HG02798 (cell line): ENCODE results near the gene STX17.

Experiments
- ATAC-seq: cut with Tn5 transposase; IDR thresholded peaks from one replicate; pipeline ENCODE4 v1.9.1; 2021; ENCODE audit warnings: mild to moderate bottlenecking; ENCODE audit not compliant: unreplicated experiment, poor library complexity

The STX17 gene

GRCh38 chr9:99903393-99903792 lies 3.1 kb upstream of the STX17 start:
- no peak for ATAC-seq

DNA sequence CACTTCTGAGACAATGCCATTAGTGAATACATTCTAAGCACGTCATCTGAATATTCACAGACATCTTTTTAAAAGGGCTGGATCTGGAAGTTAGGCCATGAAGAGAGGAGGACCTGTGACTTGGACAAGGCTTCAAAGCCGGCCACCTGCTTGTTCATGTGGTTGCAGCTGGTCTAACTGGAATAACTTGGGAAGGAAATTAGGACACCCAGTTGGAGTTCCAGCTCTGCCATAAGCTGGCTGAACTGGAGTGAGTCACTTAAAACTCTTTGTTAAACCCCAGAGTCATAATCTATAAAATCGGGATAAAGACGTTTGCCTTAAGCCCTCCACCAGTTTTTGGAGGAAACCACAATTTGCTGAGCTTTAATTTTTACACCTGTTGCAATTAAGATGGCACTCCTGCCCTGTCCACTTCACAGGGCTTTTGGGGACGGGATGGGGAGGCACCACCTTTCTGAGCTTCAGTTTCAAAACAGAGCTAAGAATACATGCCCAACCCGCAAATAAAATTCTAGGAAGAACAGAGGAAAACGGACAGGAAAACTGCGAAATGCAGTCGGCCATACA lies 536 bp upstream of the STX17 start:
- no peak for ATAC-seq

- ATAC-seq = no peak
These were observed 716 bp downstream of the STX17 start for GRCh38 chr9:99907208-99907532.

DNA sequence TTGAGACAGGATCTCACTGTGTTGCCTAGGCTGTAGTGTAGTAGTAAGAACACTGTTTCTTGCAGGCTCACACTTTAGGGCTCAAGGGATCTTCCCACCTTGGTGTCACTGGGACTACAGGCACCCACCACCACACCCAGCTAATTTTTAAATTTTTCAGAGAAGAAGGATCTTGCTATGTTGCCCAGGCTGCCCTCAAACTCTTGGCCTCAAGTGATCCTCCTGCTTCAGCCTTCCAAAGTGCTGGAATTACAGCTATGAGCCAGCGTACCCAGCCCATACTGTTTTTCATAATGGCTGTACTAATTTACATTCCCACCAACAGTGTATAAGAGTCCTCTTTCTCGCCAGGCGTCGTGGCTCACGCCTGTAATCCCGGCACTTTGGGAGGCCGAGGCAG lies 5.1 kb downstream of the STX17 start:
- no peak for ATAC-seq

DNA sequence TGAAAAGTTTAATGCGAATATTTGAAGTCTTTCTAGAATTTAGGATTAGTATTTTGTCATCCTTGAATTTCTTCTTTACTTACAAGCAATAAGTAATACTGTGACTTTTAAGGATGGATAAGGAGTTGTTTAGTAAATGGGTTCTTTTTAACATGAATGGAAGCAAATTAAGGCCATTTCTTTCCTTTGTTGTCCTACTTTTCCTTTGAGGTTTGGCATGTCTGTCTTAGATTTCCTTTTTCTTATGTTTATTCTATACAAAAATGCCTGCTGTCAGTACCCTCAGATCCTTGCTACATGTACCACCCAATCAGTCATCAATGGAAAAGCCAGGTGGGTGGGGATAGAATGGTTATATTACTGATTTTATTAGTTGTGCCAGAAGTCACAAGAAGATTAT lies 10.2 kb downstream of the STX17 start:
- ATAC-seq = no peak

DNA sequence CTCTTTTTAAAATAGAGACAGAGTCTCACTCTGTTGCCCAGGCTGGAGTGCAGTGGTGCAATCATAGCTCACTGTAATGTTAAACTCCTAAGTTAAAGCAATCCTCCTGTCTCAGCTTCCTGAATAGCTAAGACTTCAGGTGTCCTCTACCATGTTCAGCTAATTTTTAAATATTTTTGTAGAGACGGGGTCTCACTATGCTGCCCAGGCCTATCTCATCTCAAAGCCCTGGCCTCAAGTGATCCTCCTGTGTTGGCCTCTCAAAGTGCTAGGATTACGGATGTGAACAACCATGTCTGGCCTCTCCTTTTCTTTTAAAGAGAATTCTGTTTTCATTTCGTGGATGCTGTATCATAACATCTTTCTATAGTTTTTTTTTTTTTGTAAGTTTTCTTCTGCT lies 11.7 kb downstream of the STX17 start:
- ATAC-seq = no peak

- ATAC-seq = no peak
These were observed 13.5 kb downstream of the STX17 start for GRCh38 chr9:99919930-99920329.

DNA sequence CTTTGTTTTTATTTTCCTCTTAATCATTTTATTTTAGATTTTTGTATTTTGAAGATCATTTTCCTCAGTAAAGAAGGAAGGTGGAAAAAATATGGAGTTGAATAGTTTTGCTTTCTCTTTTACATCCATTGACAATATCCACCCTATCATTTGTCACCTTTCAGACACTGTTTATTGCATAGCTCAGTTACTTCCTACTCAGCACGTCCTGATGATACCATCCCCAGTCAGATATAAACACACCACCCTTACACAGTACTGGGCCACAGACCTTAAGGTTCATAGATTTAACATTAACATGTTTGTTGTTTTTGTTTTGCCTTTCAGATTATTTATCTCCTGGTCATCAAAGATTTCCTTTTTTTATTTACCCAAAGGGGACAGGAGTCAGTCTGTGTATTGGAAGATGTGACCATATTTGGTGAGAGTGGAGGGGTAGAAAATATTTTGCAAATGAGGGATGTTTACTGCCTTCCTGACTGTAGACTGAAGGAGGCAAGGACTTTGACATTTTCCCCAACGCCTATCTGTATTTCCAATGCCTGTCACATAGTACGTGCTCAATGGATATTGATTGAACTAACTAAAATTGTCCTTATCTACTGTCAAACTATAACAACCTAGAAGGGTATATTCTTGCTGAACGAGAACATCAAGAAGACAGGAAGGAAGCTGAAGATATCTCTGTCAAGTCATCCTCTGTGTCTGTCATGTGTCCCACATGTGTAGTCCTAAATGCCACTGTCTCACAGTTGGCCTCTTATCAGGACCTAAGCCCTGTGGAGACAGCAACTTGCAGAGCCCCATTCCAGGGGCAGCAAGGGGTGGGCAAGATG lies 15.6 kb downstream of the STX17 start:
- ATAC-seq = no peak

GRCh38 chr9:99922711-99923030 lies 16.2 kb downstream of the STX17 start:
- no peak for ATAC-seq

DNA sequence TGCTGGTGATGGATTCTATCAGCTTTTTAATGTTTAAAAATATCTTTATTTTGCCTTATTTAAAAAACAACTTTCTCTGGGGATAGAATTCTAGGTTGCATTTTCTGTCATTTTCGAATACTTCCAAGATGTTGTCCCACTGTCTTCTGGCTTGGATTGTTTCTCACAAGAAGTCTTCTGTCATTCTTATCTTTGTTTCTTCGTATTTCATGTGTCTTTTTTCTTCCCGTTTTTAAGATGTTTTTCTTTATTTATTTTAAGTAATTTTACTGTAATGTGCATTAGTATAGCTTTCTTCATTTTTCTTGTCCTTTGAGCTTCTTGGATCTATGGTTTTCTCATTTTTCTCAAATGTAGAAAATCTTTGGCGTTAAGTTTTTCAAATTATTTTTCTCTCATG lies 19.1 kb downstream of the STX17 start:
- ATAC-seq = no peak

GRCh38 chr9:99929652-99930051 lies 23.2 kb downstream of the STX17 start:
- no peak for ATAC-seq

DNA sequence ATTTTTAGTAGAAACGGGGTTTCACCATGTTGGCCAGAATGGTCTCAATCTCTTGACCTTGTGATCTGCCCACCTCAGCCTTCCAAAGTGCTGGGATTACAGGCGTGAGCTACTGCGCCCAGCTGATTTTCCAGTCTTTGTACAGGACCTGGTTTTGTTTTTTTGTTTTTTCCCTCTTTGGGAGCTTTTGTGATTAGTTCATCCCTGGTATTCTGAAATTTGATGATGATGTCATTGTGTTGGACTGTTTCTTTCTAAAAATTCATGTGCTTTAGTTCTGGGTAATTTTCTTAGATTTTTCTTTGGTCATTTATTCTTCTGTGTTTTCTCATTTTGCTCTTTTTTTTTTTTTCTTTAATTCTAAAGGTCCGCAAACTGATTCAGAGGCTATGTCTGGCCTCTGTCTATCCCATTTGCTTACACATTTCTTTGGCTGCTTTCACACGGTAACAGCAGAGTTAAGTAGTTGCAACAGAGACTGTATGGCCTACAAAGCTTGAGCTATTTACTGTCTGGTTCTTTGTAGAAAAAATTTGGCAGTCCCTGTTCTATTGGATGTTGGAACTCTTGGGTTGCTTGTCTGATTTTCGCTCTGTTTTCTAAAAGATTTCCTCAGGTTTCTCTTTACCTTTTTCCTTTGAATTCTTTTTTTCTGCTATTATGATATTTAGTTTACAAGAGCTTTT lies 24.8 kb downstream of the STX17 start:
- no peak for ATAC-seq

DNA sequence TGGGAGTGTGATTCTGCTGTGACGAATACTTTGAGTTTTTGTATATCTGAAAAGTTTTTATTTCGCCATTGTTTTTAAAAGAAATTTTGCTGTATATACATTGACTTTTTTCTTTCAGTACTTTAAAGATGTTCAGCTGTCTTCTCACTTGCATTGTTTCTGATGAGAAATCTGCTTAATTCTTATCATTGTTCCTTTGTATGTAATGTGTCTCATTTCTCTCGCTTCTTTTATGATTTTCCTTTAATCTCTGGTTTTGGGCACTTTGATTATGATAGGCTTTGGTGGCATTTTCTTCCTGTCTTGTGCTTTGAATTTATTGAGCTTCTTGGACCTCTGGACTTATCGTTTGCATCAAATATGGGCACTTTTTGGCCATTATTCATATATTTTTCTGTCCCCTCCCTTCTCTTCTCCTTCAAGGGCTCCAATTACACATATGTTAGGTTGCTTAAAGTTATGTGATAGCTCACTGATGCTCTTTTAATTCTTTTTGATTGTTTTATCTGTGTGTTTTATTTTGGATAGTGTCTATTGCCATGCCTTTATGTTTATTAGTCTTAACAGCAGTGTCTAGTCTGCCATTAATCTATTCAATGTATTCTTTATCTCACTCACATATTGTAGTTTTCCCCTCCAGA lies 30.6 kb downstream of the STX17 start:
- ATAC-seq = no peak

DNA sequence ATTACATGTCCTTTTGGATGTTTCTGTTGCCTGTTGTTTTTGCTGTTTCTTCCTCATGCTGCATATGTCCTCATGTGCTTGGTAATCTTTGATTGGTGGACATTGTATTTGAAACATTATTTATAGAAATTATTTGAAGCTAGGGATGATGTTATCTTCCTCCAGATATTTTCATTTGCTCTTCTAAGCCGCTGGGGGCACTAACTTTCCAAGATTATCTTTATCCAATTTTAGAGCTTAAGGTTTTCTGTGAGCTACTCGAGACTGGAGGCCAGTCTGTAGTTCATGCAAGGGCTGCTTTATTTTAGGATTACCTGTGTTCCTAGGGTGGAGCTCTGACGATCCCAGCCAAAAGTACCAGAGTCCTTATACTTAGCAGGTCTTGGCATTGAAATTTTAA lies 40.9 kb downstream of the STX17 start:
- ATAC-seq = no peak

DNA sequence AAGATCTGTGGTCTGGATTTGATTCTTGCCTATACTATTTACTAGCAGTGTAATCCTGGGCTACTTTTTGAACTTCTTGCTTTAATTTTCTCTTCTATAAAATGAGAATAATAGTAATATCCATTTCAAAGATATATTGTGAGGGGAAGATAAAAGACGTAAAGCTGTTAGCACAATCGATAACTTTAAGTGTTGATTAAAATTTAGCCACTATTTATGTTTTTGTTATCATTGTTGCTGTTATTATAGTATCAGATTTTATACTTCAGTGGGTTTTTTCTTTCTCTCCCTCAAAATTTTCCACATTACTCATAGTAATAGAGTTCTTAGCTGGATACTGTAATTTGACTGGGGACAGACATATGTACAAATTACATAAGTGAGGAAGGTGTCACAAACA lies 42.0 kb downstream of the STX17 start:
- ATAC-seq = no peak

DNA sequence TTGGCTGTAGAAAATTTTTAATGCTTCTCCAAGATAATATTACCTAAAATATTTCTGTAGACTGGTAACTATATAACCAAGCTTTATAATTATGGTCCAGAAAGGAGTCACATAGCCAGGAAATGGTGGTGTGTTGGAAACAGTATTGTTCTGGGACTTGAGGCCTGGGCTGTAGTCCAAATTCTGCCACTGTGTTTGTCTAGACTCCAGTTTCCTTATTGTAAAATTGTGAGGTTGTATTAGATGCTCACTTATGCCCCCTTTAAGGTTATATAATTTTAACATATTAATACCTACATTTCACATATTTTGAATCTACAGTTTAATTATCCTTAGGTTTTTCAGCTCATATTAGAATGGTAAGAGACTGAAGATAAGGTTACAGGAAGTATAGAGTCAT lies 42.4 kb downstream of the STX17 start:
- ATAC-seq = no peak

DNA sequence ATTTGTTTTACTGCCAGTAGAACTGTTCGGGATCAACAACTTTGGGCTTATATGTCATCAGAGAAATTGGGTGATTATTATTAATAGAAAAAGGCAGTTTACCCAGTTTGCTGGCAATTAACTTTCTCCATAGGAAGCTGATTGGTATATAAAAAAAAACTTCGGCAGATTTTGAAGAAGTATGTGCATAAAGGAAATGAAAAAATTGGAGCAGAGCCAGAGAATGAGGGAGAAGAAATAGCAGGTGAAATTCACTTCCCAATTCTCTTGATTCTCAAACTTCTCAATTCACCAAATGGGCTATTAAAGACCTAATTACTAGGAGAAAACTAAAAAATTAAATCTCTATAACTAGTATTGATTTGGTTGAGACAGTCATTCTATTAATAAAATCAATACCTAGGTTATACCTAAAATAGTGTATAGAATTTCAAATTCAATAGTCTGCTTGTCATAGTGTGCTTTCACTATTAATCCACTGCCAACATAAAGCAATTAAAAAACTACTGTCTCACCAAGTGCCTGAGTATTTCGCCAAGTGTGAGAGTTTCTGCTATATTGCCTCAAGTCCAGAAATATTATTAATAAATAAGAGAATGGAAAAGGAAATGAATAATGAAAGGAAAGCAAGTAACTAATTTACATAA lies 47.5 kb downstream of the STX17 start:
- ATAC-seq = no peak

DNA sequence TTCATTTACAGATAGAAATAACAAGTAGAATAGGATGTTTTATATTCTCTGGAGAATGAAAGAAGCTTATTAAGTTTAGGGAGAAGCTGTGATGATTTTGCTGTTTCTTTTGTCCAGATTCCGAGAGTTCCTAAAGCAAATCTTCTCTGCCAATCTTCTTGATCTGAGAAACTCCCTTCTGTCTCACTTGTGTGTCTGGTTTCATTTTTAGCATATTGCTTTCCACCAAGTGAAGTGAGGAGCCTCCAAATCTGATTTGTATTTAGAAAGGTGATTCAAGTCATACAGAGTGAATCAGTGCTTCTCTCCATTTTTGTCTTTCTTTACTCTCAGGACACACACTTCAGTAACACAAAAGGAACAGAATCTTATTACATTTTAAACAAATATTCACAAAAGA lies 48.4 kb downstream of the STX17 start:
- peak; percentile 43 for ATAC-seq

DNA sequence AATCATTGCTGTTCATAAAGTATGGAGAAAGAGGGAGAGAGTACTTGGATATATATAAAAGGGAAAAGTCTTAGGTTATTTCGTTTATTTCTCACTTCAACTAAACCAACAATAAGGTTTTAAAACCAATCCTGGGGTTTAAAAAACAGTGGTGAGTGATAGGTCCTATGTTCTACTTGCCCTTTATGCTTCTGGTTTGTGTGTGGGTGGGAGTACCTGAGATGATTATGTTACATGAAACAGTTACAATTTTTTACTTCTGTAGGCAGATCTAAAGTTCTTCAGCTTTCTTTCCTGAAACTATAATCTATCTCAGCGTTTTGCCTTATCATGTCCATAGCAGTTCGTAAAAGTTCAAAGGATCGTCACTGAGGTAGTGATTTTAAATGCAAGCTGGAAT lies 49.2 kb downstream of the STX17 start:
- ATAC-seq = no peak

GRCh38 chr9:99962680-99963261 lies 56.3 kb downstream of the STX17 start:
- ATAC-seq = no peak

DNA sequence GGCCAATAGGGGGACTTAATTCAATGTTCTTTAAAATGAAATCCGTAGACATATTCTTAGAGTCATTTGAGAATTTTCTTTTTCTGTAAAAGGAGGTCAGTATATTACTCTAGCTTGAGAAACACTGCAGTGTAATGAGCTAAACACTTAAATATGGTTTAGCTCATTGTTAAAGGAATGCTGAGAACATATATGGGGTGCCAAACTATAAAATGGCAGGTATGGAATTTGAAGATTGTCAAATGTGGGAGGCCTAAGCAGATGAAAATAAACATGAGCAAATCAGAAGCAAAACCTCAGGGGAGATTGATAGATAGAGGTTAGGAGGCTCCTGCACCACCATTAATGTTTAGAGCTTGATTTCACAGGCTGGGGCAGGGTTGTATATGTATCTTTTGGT lies 57.9 kb downstream of the STX17 start:
- no peak for ATAC-seq
